ENCODE results near the gene RBP2.

- TF ChIP-seq, protein P1, sequence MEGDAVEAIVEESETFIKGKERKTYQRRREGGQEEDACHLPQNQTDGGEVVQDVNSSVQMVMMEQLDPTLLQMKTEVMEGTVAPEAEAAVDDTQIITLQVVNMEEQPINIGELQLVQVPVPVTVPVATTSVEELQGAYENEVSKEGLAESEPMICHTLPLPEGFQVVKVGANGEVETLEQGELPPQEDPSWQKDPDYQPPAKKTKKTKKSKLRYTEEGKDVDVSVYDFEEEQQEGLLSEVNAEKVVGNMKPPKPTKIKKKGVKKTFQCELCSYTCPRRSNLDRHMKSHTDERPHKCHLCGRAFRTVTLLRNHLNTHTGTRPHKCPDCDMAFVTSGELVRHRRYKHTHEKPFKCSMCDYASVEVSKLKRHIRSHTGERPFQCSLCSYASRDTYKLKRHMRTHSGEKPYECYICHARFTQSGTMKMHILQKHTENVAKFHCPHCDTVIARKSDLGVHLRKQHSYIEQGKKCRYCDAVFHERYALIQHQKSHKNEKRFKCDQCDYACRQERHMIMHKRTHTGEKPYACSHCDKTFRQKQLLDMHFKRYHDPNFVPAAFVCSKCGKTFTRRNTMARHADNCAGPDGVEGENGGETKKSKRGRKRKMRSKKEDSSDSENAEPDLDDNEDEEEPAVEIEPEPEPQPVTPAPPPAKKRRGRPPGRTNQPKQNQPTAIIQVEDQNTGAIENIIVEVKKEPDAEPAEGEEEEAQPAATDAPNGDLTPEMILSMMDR (IDR thresholded peaks at IDR 0.05; ENCODE audit: poor library complexity), result no peak
- TF ChIP-seq EZH2 (IDR thresholded peaks at IDR 0.05; ENCODE audit: borderline replicate concordance) (no peak), EZH2phosphoT487 (IDR thresholded peaks at IDR 0.05; ENCODE audit: low read depth, severe bottlenecking, unreplicated experiment) (no peak)
Observed at GRCh38 chr3:139476348-139476747, at the start of gene RBP2.

Measured in hepatocyte (in vitro differentiated cells).